GM12872 (cell line): ENCODE results near the gene SAMD4A.

Experiments used
- CTCF ChIP-seq: IDR thresholded peaks from 3 replicates; pipeline ENCODE4 v1.5.1; 2011; ENCODE audit warnings: low read depth, mild to moderate bottlenecking, low read length, moderate library complexity; ENCODE audit not compliant: insufficient read depth

The SAMD4A gene

GRCh38 chr14:54725998-54726397 is 159.1 kb downstream of the SAMD4A start:
- TF ChIP-seq CTCF: no peak

GRCh38 chr14:54727929-54728328 is 161.0 kb downstream of the SAMD4A start:
- TF ChIP-seq CTCF: no peak

- no peak for TF ChIP-seq CTCF
Measured at GRCh38 chr14:54728700-54729527, 162.0 kb downstream of the SAMD4A start.

- no peak for TF ChIP-seq CTCF
Measured at GRCh38 chr14:54730156-54730961, 163.4 kb downstream of the SAMD4A start.

GRCh38 chr14:54734966-54735365 is 168.0 kb downstream of the SAMD4A start:
- TF ChIP-seq CTCF: no peak

GRCh38 chr14:54735424-54735823 is 168.5 kb downstream of the SAMD4A start:
- no peak for TF ChIP-seq CTCF

- no peak for TF ChIP-seq CTCF
Measured at GRCh38 chr14:54737132-54737711, 170.3 kb downstream of the SAMD4A start.
